ENCODE measurements around the gene GEMIN8. TPM values are rescaled to one million over a fixed set of nuclear protein-coding genes. Genes with fewer than 3 reads are reported as not detected.

GEMIN8 gene
- total RNA-seq = 10 to 100 TPM; 13.9 to 50.7 (median 30.0) TPM

- Histone ChIP-seq H3K27ac (peak within 1 kb of the TSS; percentile 51 to 75 (median 61)), H3K4me1 (peaks cover 0 to 10% of the 10 kb centered on the region in 2 donors), H3K4me3 (replicated peaks in 1 of 3) (peak within 1 kb of the TSS in 2 of 3 donors; percentile 44 to 46), H3K36me3 (no peaks in the 10 kb centered on the region), H3K9me3 (no peaks in the 10 kb centered on the region), H3K27me3 (no peaks in the 10 kb centered on the region)
- peak; percentile 83 to 84 for DNase-seq
- no peak for TF ChIP-seq CTCF (IDR thresholded peaks at IDR 0.05)
- TF ChIP-seq POLR2A (IDR thresholded peaks at IDR 0.05) = peak in 1 of 2 donors; percentile 85
- intact Hi-C loops (cut with DNase I) = loop anchor here (5.0 kb wide), 2 partner anchors 372 to 522 kb away; no protein-coding TSS in a partner anchor
- WGBS, 2 donors = 0 to 1% methylated on average over 6 to 15 of the region's 67 CpGs
Measured at GRCh38 chrX:14029425-14030173, at the start of gene GEMIN8. TSS of gene GEMIN8 (minus strand) at chrX:14029892. CDS start at chrX:14021478, 8,414 bp downstream.

- H3K27ac ChIP-seq = no peak overlapping the region
- no peaks in the 10 kb centered on the region for H3K27me3 ChIP-seq
- DNase-seq = no peak
- H3K36me3 ChIP-seq = no peaks in the 10 kb centered on the region
- no peak overlapping the region for H3K4me3 ChIP-seq (replicated peaks in 1 of 3)
- no peak for TF ChIP-seq CTCF (IDR thresholded peaks at IDR 0.05)
- no peak for TF ChIP-seq POLR2A (IDR thresholded peaks at IDR 0.05)
- intact Hi-C loops (cut with DNase I) = no loop called here
- H3K4me1 ChIP-seq = peaks cover 0 to 3% of the 10 kb centered on the region in 2 donors
- H3K9me3 ChIP-seq = no peaks in the 10 kb centered on the region
Measured at GRCh38 chrX:14076639-14077038, 46.9 kb upstream of the GEMIN8 start.

GRCh38 chrX:14073556-14073955 lies 43.9 kb upstream of the GEMIN8 start:
- no peaks in the 10 kb centered on the region for H3K27me3 ChIP-seq
- H3K4me1 ChIP-seq = peaks cover 0 to 3% of the 10 kb centered on the region in 2 donors
- TF ChIP-seq POLR2A (IDR thresholded peaks at IDR 0.05) = no peak
- no peak for DNase-seq
- H3K36me3 ChIP-seq = no peaks in the 10 kb centered on the region
- no peak overlapping the region for H3K4me3 ChIP-seq (replicated peaks in 1 of 3)
- no peaks in the 10 kb centered on the region for H3K9me3 ChIP-seq
- intact Hi-C loops (cut with DNase I) = no loop called here
- no peak overlapping the region for H3K27ac ChIP-seq

GRCh38 chrX:14073071-14073470 lies 43.4 kb upstream of the GEMIN8 start:
- Histone ChIP-seq H3K27ac (no peak overlapping the region), H3K27me3 (no peaks in the 10 kb centered on the region), H3K4me1 (peaks cover 0 to 3% of the 10 kb centered on the region in 2 donors), H3K4me3 (replicated peaks in 1 of 3) (no peak overlapping the region), H3K36me3 (no peaks in the 10 kb centered on the region), H3K9me3 (no peaks in the 10 kb centered on the region)
- TF ChIP-seq CTCF (IDR thresholded peaks at IDR 0.05) = no peak
- TF ChIP-seq POLR2A (IDR thresholded peaks at IDR 0.05) = no peak
- intact Hi-C loops (cut with DNase I) = no loop called here
- no peak for DNase-seq
- 48 to 58% methylated on average over 1 of the region's 1 CpG for WGBS, 2 donors

- Histone ChIP-seq H3K27me3 (no peaks in the 10 kb centered on the region), H3K4me1 (no peaks in the 10 kb centered on the region), H3K4me3 (replicated peaks in 1 of 3) (no peak overlapping the region), H3K9me3 (no peaks in the 10 kb centered on the region), H3K27ac (no peak overlapping the region), H3K36me3 (no peaks in the 10 kb centered on the region)
- TF ChIP-seq CTCF (IDR thresholded peaks at IDR 0.05) (no peak), POLR2A (IDR thresholded peaks at IDR 0.05) (no peak)
- intact Hi-C loops (cut with DNase I) = no loop called here
- DNase-seq = no peak
- WGBS, 2 donors = 86 to 95% methylated on average over 1 to 9 of the region's 21 CpGs
Measured at GRCh38 chrX:14065800-14066199, 36.1 kb upstream of the GEMIN8 start.
